Uterus (tissue), 2 donors: ENCODE measurements around the gene STMN1.

Experiments
- CTCF ChIP-seq, 4 experiments: fragments of 200-600 bp in 2 of 4; fragments of 450-650 bp in 2 of 4; sonication (generic) in 2 of 4; IDR thresholded peaks; one replicate each; pipeline ENCODE4 v1.5.1; 2016 to 2019; ENCODE audit warnings: antibody characterized with exemption in 4 of 4, mild to moderate bottlenecking in 2 of 4, moderate library complexity in 1 of 4
- POLR2A ChIP-seq, 2 donors: fragments of 450-650 bp; IDR thresholded peaks; one replicate each; pipeline ENCODE4 v1.6.1; 2016; ENCODE audit warnings: antibody characterized with exemption in 2 of 2, mild to moderate bottlenecking in 1 of 2, moderate library complexity in 1 of 2

- TF ChIP-seq CTCF (IDR thresholded peaks at IDR 0.05), result no peak
- no peak for TF ChIP-seq POLR2A (IDR thresholded peaks at IDR 0.05)
Observed at GRCh38 chr1:25922056-25922970, 16.1 kb upstream of the STMN1 start.
